HG02610 (cell line): ENCODE results near the gene RNASE8.
A peak's percentile ranks its signal among the peaks of the same experiment; 100 is the strongest.

Experiments used
- ATAC-seq: cut with Tn5 transposase; IDR thresholded peaks from one replicate; pipeline ENCODE4 v1.9.1; 2021; ENCODE audit warnings: mild to moderate bottlenecking, moderate library complexity; ENCODE audit not compliant: unreplicated experiment

RNASE8 gene

DNA sequence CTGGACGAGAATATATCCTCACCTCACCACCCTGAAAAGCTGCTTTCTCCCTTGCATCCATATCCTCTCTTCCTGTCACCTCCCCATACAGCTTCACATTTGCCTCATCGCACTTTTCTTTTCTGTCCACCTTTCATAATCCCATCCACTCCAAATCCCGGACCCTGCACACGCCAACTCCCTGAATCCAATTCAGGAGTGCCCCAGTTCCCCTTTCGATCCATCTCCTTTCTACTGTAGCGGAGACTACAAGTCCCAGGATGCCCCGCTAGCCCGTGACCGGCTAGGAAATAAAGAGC, 45.7 kb downstream of the RNASE8 start:
- no peak for ATAC-seq

DNA sequence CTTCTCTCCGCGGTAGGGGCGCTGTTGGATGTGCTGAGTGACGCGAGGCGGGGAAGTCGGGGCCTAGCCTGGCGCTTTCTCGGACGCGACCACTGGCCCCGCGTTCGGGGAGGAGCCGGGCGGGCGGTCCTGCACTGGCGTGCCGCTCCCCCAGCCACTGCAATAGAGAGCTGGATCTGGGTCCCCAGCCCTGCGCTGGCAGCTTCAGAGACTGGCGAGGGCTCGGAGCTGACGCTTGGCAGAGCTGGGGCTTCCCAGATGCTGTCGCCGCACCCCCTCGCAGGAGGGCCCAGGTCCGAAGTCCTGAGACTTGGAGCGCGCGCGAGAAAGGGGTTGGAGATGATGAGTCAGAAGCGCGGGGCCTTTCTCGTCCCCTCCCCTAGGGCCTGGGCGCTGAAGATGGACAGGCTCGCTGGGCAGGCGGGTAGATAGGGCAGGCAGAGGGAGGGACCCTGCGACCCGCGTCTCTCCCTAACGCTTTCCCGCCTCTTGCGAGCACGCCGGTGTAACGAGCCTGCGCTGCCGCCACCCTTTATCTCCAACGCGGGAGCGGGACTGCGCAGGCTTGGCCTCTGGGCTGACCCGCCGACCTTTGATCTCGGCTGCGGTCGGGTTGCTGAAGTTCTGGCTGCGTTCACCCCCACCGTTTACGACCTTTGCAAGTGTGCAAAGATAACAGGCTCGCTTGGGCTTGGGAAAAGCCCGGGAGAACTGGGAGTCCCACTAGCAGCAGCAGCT, 46.3 kb downstream of the RNASE8 start:
- ATAC-seq = peak; percentile 92

DNA sequence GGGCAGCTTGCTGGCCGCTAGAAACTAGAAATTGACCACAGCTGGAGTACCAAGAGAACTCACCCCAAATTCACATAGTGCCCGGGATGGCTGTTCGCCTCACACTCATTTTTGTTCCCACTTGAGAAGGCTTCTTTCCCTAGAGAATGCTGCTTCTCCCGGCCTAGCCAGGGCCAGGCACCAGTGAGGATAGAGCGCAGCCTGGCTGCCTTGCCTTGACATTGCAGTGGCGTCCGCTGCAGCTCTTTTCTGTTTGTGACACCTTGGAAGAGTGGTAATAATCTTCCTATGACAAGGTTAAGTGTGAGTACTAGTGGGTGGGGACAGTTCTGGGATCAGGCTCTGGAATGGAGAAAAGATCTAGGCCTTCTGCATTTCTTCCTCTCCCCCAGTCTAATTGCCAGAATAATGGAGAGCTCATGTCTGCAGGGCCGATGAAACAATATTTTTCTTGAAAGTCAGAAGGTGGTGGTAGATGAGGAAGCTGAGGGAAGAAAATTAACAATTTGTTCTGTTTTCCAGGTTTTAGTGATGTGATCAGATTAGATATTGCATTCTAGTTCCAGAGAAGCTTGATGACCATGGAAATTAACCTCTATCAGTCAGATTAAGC, 46.9 kb downstream of the RNASE8 start:
- peak; percentile 34 for ATAC-seq

DNA sequence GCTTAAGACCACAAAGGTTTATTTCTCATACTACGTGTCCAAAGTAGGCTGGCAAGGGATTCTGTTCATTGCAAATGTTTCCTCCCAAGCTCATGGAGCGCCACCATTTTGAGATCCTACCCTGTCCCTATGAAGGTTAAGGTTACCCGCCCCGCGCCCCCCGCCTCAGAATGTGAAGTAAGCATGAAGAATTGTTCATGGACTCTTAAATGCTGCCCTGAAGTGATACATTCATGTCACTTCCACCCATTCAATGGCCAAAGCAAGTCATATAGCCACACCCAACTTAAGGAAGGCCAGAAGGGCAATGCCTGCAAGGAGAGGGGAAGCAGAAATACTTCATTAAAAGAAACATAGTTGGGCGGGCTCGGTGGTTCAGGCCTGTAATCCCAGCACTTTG, 47.5 kb downstream of the RNASE8 start:
- no peak for ATAC-seq

DNA sequence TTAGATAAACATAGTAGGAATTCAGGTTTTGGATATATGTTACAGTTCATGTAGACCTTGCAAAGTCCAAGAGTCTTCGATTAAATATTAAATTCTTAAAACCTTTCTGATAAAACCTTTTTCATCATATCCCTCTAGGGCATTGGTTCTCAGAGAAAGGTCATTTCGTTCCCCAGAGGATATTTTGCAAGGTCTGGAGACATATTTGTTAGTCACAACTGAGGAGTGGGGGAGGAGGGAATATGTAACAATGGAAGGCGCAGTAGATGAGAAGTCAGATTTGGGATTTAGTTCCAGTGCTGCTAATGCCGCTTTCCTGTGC, 48.5 kb downstream of the RNASE8 start:
- no peak for ATAC-seq

DNA sequence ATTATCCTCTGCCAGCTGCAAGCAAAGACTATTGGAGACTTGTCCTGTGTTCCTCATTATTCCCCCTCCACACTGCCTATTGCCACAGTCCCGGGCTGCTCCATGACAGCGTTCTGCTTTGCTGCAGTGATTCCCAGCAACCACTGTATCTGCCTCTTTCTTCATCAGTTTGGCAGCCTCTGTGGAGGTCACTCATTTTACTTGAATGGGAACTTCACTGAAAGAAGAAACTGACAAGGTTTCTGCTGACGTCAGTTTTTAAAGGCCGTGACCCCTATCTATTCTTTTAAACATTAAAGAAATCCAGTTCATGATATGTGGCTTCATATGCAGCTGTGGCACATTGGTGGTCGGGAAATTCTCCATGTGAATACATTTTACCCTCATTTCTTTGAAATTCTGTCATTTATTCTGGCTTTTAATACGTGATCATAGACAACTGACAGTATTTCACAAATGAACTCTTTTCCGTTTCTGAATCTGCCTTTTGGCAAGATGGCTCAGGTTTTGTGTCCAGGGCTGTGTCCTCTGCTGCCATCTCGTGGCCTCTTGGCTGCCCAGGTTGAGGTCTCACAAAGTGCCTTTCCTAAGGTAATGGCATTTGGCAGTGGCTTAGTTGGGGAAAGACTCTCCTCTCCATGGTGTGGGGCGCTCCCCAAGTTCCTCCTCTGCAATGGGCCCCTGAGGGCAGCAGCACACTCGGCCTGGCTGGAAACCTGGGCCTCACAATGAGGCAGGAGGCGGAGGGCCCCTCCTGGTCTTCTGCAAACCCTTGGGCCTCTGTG, 49.1 kb downstream of the RNASE8 start:
- ATAC-seq = no peak

DNA sequence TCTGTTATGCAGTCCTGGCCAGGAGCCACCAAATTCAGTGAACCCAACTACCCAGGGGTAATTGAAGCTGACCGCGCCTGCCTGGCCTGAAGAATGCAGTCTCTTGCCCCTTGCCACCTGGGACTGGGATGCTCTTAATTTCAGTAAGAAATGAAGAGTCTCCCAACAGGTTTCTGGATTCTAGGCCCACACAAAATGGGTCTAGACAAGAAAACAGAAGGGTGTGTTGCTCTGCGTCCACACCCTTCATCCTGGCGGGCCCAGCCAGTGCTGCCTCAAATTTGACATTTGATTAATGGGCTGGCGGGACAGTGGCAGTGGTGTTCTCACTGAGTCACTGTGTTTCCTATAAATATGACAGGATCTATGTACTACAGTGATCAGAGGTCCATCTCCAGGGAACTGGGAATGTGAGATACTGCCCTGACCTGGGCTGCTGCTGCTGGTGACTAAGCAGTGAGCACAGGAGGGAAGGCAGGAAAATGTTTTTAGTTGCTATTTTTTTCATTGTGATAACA, 49.7 kb downstream of the RNASE8 start:
- no peak for ATAC-seq
